DMS 273 (cell line): ENCODE data around the gene RASAL1.

ENCODE experiments used
- DNase-seq: peaks from one replicate; lab custom pipeline; 2025; ENCODE audit not compliant: unreplicated experiment; lab: John Stamatoyannopoulos, UW

Gene RASAL1

DNA sequence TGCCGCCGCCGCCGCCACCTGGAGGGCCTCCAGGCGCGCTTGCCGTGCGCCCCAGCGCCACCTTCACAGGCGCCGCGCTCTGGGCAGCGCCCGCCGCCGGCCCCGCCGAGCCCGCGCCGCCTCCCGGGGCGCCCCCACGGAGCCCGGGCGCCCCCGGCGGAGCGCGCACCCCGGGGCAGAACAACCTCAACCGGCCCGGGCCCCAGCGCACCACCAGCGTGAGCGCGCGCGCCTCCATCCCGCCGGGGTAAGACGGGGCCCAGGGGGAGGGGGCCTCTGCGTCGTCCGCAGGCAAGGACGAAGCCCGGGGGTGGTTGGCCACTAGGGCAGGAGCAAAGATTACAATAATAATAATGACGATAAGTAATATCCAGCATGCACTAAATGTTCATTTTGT, 57.7 kb downstream of the RASAL1 start:
- no peak for DNase-seq

DNA sequence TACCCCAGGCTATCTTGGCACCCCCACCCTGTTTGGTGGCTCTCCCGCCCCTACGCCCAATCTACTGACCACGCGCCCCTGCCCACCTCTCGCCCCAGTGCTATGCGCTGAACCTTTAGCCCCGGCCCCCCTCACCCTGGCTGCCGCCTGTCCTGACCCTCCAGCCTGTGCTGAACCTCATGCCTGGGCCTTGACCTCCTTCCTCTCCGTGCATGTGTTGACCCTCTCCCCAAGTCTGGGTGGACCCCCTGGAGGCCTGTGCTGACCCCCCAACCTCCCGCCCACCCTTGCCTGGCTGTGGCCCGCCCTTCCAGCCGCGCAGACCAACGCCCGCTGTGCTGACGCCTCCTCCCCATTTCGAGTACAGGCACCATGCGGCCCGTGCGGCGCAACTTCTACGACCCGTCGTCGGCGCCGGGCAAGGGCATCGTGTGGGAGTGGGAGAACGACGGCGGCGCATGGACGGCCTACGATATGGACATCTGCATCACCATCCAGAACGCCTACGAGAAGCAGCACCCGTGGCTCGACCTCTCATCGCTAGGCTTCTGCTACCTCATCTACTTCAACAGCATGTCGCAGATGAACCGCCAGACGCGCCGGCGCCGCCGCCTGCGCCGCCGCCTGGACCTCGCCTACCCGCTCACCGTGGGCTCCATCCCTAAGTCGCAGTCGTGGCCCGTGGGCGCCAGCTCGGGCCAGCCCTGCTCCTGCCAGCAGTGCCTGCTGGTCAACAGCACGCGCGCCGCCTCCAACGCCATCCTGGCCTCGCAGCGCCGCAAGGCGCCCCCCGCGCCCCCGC, 58.3 kb downstream of the RASAL1 start:
- no peak for DNase-seq

DNA sequence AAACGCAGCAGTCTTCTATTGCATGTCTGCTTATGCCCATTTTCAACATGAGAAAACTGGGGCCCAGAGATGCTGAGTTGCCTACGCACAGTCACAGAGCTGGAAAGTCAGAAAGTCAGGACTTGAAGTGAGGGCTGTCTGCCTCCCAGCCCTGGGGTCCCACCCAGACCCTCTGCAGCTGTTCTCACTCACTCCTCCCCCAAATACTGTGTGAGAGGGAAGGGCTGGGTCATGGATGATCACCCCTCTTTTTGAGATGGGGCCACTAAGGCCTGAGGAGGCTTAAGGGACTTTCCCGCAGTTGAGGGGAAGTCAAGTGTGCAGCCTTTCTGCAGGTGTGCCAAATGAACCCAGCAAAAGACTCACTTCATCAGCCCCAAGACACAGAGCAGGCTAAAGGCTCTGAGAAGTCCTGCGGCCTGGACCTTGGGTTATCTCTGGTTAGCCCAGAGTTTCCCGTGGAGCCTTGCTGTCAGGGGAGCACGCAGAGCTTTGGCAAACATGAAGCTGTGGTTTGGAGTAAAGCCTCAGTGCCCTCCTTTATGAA, 60.4 kb downstream of the RASAL1 start:
- DNase-seq, result no peak

DNA sequence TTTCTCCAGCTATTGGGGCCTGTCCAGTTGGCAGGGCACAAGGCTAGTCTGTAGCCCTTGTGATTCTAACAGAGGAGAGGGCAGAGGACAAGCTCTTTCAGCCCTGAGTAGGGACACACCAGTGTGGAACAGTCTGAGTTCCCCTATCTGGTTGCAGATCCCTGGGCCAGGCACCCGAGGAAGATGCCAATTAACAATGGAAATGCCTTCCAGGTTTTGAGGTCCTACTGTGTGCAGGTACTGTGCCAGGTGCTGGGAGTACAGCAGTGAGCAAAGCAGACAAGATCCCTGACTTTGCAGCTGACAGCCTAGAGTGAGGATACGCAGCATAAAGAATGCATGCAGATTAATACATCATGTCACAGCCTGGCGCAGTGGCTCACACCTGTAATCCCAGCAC, 62.0 kb downstream of the RASAL1 start:
- DNase-seq, result no peak

DNA sequence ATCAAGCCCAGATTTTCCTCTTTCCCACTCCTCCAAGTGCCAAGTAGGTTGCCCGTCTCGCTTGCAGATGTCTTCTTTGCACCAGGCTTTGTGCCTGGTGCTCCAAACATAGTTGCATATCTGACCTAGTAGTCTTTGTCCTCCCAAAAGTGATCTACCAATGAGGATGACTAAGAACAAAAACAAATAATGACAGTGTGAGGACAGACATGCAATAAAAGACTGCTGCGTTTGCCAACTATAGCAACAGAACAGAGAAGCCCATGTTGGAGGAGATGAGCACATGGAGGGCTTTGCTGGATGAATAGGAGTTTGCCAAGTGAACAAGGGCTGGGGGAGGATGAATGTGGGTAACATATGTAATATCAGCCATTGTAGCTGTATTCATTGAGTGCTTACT, 63.4 kb downstream of the RASAL1 start:
- DNase-seq, result no peak

DNA sequence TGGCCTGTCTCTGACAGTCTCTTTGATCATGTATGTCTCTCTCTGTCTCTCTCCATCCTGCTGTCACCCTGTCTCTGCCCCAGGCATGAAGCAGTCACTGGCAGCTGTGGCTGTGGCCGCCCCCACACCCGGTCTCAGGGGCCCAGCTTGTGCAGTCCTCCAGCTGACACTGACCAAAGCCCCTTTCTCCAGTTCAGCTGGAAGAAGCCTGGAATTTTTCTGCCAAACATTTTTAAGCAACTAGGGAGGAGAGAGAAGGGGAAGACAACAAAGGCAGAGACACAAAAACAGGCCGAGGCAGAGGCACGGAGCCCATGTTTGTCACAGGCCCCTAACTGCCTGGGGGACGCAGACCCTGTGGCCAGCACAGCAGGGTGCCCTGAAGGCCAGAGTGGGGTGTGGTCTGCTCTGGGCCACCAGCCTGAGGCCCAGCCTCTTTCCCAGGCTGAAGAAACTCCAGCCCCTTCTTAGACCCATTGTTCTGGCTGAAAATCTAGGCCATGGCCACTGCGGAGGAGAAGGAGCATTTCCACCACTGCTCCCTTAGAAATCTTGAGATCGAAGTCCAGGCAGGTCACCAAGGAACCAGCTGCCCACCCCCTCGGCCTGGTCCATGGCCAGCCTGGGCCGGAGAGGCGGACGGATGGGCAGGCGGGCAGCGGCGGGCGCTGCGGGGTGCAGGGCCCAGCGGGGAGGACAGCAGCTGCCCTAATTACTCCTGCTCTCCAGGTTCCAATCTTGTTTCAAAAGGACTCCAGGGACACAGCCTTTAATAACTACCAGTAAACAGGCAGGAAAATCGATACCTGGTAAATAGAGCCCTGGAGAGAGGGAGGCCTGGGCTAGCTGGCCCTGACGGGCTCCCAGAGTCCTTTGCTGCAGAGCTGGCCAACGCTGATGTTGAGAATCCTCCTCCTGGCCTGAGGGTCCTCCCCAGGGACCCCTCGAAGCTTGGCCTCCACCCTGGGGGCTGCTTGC, 64.1 kb downstream of the RASAL1 start:
- no peak for DNase-seq

DNA sequence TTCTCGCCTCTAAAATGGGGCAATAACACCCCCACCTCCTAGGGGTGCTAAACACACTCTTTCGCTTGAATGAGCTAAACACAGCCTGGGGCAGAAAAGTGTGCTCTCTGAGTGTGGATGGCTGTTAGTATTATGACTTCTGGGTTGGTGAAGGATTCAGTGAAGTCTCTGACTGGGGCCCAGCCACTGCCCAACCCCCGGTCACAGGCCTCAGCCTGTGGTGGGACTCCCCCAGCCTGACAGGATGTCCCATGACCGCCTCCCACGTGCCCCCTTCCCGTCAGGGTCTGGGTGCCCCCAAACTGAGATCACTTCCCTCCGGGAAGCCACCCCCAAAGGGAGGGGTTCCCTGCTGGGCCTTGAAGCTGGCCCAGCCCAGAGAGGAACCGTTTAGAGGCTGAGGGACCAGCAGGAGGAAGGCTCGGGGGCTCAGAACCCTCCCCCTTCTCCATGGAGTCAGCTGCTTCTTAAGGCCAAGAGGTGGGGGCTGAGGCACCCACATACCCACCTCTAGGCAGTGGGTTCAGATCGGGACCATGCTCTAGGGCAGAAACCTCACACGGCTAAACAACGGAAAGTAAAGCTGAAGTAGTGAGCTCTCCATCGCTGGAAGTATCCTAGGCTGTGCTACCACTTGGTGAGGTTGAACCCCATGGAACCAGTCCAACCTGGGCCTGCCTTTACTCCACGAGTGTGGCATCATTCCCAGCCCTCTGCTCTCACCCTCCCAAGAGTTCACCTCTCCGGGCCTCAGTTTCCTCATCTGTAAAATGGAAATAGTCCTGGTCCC, 65.2 kb downstream of the RASAL1 start:
- no peak for DNase-seq

DNA sequence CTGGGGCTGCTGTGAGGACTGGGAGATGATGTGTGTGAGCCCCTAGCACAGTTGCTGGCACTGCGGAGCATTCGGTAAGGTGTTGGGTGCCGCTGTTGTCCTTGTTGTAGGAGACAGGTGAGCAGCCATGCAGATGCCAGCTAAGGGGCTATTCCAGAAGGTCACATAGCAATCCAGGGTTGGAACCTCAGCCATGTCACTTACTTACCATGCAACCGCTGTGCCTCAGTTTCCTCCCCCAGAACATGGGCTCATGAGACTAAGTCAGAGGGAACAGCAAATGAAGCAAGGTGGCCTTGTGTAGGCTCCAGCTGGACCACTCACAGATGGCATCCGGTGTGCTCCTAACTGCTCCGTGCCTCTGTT, 65.8 kb downstream of the RASAL1 start:
- no peak for DNase-seq

DNA sequence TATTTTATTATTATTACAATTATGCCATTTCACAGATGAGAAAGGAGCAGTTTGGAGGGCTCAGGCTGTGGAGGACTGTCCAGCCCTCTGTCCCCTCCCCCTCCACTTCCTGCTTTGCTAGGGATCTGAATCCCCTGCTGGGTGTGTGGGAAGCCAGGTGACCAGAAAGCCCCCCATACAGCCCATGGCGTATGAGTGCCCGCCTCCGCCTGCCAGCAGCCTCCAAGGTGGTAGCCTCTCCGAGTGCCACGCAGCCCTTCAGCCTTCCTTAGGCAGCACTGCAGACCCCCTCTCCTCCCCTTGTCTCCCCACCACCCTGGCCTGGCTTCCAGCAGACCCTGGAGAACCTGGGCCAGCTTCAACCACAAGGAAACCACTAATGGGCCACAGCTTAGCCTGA, 66.4 kb downstream of the RASAL1 start:
- no peak for DNase-seq

DNA sequence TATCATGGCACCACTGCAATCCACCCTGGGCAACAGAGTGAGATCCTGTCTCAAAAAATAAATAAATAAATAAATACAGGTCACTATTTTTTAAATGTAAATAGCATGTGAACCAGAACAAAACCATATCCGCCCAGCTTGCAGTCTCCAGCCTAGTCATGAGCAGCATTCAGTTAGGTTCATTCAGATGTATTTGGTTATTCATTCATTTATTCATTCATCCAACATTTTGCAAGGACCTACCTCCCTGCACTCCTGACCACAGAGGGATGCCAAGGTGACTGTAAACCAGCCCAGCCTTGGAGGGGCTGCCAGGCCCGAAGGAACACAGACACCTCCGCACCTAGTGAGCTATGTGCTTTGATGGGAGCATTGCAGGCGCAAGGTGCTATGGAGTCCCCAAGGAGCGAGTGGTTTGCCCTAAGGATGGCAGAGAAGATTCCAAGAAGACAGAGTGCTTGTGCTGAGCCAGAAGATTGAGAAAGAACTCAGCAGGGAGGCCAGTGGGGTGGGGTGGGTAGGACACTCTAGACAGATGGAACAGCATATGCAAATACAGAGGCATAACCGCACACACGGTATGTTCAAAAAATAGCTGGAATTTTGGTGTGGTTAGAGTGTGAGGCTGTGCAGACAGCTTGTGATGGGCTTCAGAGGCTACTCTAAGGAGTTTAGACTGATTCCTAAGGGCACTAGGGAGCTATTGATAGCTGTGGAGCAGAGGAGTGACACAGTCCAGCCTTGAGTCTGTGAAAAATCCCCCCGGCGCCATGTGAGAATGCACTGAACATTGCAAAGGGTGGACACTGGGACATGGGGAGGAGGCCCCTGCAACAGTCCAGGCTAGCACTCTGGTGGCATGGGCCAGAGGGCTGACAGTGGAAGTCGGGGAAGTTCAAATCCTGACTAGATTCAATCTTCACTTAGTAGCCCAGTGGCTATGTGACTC, 67.3 kb downstream of the RASAL1 start:
- DNase-seq, result peak; percentile 49

DNA sequence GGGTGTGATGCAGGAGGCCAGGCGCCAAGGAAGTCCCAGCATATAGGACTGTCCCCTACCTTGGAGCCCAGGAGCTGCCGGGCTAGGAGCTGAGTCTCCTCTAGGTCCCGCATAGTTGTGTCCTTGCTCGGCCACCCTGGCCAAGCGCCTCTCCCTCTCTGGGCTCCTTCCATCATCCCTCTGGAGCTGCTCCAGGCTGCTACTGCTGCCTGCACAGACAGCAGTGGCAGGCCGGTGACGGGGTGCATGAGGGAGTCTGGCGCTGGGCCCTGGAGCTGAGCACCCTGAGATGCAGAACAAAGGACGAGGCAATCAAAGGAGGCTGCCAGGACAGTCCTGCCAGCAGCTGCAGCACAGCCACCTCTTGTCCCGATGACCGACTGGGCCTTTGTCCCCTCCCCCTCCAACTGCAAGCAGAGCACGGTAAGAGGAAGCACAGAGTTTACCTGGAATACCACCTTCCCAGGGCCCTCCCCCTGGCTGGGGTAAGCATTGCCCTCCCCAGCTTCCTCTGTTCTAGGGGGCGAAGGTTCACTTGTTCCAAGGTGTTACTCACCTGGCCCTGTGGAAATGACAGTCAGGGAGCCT, 68.7 kb downstream of the RASAL1 start:
- DNase-seq, result no peak

DNA sequence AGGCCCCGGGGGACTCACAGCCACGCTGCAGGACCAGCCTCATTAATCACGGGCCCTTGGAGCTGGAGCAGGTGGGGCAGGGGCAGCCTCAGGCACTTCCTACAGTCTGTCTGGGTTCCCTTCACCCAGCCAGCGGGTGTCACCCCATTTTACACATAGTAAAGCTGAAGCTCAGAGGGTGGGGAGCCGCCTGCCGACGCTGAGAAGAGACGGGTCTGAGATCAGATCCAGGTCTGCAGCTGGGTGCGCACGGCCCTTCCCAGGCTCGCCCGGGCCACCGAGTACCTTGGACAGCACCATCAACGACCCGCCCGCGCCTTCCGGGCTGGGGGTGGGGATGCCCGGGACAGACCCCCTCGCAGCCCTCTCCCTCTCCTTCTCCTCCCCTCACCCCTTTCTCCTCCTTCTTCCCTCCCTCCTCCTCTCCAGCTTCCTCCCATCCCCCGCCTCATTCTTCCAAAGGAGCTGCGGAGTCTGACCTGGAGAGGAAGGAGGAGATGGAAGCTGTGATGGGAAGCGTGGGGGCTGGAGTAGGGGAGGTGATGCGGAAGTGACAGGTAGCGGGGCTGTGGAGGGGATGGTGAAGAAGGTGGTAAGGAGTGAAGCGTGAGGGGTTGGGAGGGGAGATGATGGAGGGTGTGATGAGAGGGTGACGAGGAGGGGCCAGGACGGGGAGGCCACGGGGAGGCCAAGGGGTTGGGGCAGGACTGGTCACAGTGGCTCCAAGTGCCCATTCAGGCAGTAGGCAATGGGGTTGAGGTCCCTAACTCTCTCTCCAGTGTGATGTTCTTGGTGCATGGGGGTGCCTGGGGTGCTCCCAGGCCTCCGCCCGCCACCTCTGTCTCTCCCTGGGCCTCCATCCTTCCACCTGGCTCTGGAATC, 70.2 kb downstream of the RASAL1 start:
- DNase-seq, result peak; percentile 72

DNA sequence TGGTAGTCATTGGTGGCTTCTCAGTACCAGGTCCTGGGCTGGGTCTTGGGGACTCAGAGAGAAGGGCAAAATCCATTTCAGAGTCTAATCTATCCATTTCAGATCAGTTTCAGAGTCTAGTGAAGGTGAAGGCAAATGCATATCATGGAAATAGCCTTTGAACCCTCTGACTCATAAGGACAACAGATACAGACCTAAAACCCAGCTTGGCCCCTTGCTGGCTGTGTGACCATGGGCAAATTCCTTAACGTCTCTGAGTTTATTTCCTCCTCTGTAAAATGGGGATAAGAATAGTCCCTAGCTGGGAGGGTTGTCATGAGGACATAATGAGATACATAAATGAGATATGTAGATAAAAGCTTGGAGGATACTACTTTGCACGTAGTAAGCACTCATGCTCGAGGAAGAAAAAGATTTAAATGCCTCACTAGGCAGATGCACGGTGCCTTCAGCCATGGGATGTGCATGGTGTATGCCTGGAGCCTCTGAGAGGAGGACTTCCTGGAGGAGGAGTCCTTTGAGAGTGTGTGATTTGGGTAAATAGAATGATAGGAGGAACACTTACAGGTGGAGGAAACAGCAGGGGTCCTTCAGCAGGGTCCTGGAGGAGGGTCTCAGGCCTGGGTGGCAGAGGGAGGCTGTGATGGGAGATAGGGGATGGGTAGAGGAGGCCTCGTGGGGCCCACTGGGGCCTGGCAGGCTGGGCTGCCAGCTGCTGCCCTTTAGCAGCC, 71.0 kb downstream of the RASAL1 start:
- DNase-seq, result peak; percentile 53

DNA sequence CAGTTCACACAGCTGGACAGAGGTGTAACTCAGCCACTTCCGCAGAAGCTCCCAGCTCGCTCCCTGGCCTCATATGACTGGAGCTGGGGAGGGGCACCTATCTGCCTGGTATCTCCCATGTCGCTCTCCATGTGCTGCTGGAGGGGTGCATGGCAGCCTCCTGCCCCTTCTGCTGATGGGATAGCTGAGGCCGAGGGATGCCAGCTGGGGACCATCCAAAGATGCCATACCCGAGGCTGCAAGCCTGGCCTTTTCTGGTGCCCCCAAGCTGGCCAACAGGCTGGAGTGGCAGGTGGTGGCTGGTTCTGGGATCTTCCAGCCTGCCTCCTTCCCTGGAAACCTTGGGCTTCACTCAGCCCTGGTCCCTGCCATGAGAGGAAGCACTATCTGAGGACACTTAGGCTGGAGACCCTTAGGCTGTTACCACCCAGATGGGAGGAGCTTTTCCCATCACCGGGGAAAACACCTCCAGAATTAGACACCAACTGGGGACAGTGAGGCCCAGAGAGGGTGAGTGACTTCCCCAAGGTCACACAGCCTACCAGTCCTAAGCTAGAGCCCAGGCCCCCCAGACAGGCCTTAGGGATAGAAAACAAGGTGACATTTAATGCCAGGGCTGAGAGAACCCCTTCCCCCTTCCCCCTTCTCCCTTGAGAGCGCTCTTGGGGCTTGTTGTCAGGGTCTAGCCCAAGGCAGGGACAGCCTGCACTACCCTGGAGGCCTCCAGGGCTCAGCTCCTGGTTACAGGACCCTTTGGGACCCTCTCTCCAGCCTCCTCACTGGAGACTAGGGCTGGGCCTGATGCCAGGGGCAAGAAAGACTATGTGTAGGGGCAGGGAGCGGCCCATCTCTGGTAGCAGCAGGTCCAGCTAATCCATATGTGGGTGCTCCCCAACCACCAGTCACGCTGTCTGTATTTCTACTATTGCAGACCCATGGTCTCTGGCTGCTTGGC, 71.9 kb downstream of the RASAL1 start:
- no peak for DNase-seq

DNA sequence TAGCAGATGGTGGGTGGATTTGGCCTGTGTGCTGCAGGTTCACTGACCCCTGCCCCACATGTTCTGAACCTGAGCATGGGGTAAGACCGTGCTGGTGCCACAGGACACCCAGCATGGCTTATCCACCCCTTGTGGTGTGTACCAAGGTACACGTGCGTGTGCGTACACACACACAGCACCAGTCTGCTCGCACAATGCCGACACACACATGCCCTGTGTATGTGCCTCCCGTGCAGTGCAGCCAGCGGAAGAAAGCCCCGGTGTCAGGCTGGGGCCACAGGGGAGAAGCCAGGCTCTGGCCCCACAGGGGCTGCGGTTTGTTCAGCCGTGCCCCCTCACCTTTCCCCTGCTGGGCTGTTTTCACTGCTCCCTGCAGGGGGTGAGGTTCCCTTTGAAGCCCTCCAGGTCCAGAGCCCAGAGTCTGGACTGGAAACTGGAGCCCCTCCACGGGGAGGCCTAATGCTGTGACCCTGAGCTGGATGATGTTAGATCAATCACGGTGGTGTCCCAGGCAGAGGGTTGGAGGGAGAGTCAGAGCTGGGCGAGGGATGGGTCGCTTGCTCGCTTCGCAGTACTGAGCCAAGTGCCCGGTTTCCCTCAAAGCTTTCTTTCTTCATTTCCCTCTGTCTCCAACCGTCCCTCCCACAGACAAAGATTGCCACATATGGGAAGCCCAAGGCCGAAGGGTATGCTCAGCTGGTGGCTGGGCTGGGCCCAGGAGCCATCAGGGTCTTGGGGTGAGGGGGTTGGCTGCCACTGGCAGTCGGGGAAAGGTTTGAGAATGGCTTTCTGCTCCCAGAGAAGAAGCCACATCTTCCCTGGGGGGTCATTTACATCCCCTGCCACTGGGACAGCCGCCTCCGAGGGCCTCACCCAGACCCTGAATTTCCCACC, 72.8 kb downstream of the RASAL1 start:
- no peak for DNase-seq
